HepG2 (cell line): ENCODE results near the gene LAIR1. TPM values are rescaled to one million over a fixed set of nuclear protein-coding genes. Genes with fewer than 3 reads are reported as not detected.

ENCODE experiments used
- ATAC-seq: fragments of 200-7000 bp; cut with Tn5 transposase; 3 replicates; pipeline ENCODE4 v1.9.1; 2020; ENCODE audit warnings: mild to moderate bottlenecking, moderate library complexity
- BruUV-seq: library from RNA; stranded (reverse); fragments of 400-500 nt; replicated peaks from 2 replicates; lab custom pipeline; 2021; lab: Mats Ljungman, UMichigan
- CTCF ChIA-PET: fragments of 300-600 bp; formaldehyde crosslinking; extraction: SDS; loops from one replicate; lab custom pipeline; 2021; ENCODE audit warnings: low total read pairs, inconsistent platforms, low intra/inter-chr PET ratio; lab: Yijun Ruan, JAX
- POLR2A ChIA-PET: fragments of 350-600 bp; sonication (Branson Sonifier 250); formaldehyde crosslinking; loops from one replicate; lab custom pipeline; 2020; ENCODE audit warnings: antibody characterized with exemption, inconsistent platforms; lab: Yijun Ruan, JAX
- DNase-seq: peaks from one replicate; pipeline ENCODE4 v3.0.0-alpha.2; 2015; ENCODE audit warnings: low spot score
- FAIRE-seq: peaks from 3 replicates; lab custom pipeline; 2011; peaks lifted over from hg19 to GRCh38; lab: Jason Lieb, UNC
- H2AFZ ChIP-seq: one replicate; pipeline ENCODE4 v1.6.1; 2011; ENCODE audit warnings: low read length, inconsistent platforms
- H3K27ac ChIP-seq: fragments of 300-600 bp; 3 replicates; pipeline ENCODE4 v1.8.0; 2011; ENCODE audit warnings: mixed run types, mild to moderate bottlenecking, mixed read lengths, low read length, inconsistent platforms; ENCODE audit not compliant: insufficient read depth; ENCODE audit errors: extremely low read length
- H3K27me3 ChIP-seq, 2 experiments: fragments of 200-600 bp in 1 of 2; 2 replicates in 1 of 2; 3 replicates in 1 of 2; pipeline versions ENCODE4 v1.6.0 to v1.8.0; 2011; ENCODE audit warnings: low read length in 2 of 2, mild to moderate bottlenecking in 2 of 2, moderate library complexity in 2 of 2, inconsistent platforms in 1 of 2; ENCODE audit not compliant: insufficient read depth in 2 of 2, control insufficient read depth in 1 of 2
- H3K36me3 ChIP-seq, 2 experiments: fragments of 200-600 bp in 1 of 2; replicated peaks in 1 of 2; 2 replicates in 1 of 2; 3 replicates in 1 of 2; pipeline versions ENCODE4 v1.5.1 to v1.8.0; 2011; ENCODE audit warnings: low read length in 2 of 2, inconsistent platforms in 1 of 2; ENCODE audit not compliant: insufficient read depth in 2 of 2, control insufficient read depth in 1 of 2
- H3K4me1 ChIP-seq: 2 replicates; pipeline ENCODE4 v1.5.1; 2012; ENCODE audit warnings: low read length, inconsistent platforms; ENCODE audit not compliant: insufficient read depth
- H3K4me2 ChIP-seq: 2 replicates; pipeline ENCODE4 v1.6.0; 2011; ENCODE audit warnings: low read depth, low read length, inconsistent platforms
- H3K4me3 ChIP-seq, 3 experiments: fragments of 200-600 bp in 1 of 3; sonication (generic), shearing (Covaris generic) in 1 of 3; replicated peaks in 1 of 3; 2 replicates each; pipeline ENCODE4 v1.5.1; 2011 to 2016; ENCODE audit warnings: low read length in 3 of 3, inconsistent platforms in 2 of 3, low read depth in 2 of 3, mild to moderate bottlenecking in 2 of 3, control low read depth in 1 of 3, mixed read lengths in 1 of 3; ENCODE audit not compliant: insufficient read depth in 1 of 3
- H3K79me2 ChIP-seq: one replicate; pipeline ENCODE4 v1.6.1; 2011; ENCODE audit warnings: low read length, inconsistent platforms; ENCODE audit not compliant: insufficient read depth
- H3K9ac ChIP-seq: 2 replicates; pipeline ENCODE4 v1.6.0; 2011; ENCODE audit warnings: mild to moderate bottlenecking, low read depth, low read length, inconsistent platforms; ENCODE audit not compliant: insufficient read depth
- H3K9me3 ChIP-seq: 2 replicates; pipeline ENCODE4 v1.5.1; 2012; ENCODE audit warnings: mild to moderate bottlenecking, low read length
- H4K20me1 ChIP-seq: 2 replicates; pipeline ENCODE4 v1.6.0; 2011; ENCODE audit warnings: inconsistent platforms, mild to moderate bottlenecking, low read length, moderate library complexity; ENCODE audit not compliant: insufficient read depth
- ATF7 ChIP-seq, 2 experiments: fragments of 450-650 bp in 1 of 2; sonication (generic) in 1 of 2; formaldehyde crosslinking in 1 of 2; IDR thresholded peaks; 2 replicates each; pipeline versions ENCODE4 v1.4.0 to v1.6.1; 2016 to 2020; ENCODE audit warnings: antibody characterized with exemption in 1 of 2, mild to moderate bottlenecking in 1 of 2, missing genetic modification reagents in 1 of 2
- HOXA9 ChIP-seq: sonication (generic); formaldehyde crosslinking; IDR thresholded peaks from 2 replicates; pipeline ENCODE4 v1.8.1; 2022; ENCODE audit warnings: missing genetic modification reagents, mild to moderate bottlenecking, moderate library complexity, borderline replicate concordance
- KAT8 ChIP-seq: IDR thresholded peaks from 2 replicates; pipeline ENCODE4 v1.6.1; 2016; ENCODE audit warnings: missing genetic modification reagents, missing compliant biosample characterization
- KDM1A ChIP-seq: IDR thresholded peaks from 2 replicates; pipeline ENCODE4 v1.6.1; 2016; ENCODE audit warnings: missing compliant biosample characterization
- MAF1 ChIP-seq: sonication (generic); formaldehyde crosslinking; IDR thresholded peaks from 2 replicates; pipeline ENCODE4 v1.5.0; 2020; ENCODE audit warnings: missing genetic modification reagents, borderline replicate concordance
- PHF8 ChIP-seq: sonication (generic); formaldehyde crosslinking; IDR thresholded peaks from 2 replicates; pipeline ENCODE4 v1.5.0; 2020; ENCODE audit warnings: missing genetic modification reagents
- PITX1 ChIP-seq: sonication (generic); formaldehyde crosslinking; IDR thresholded peaks from 2 replicates; pipeline ENCODE4 v1.5.1; 2020; ENCODE audit warnings: mild to moderate bottlenecking, missing genetic modification reagents
- POGK ChIP-seq: sonication (generic); formaldehyde crosslinking; conservative IDR thresholded peaks from 2 replicates; pipeline ENCODE4 v1.8.0; 2022; ENCODE audit warnings: mild to moderate bottlenecking, moderate library complexity, missing genetic modification reagents
- SP1 ChIP-seq, 2 experiments: fragments of 450-650 bp in 1 of 2; sonication (generic) in 1 of 2; formaldehyde crosslinking in 1 of 2; IDR thresholded peaks; 2 replicates each; pipeline versions ENCODE4 v1.4.0 to v1.6.1; 2016 to 2020; ENCODE audit warnings: missing genetic modification reagents in 1 of 2
- TBX3 ChIP-seq: fragments of 450-650 bp; IDR thresholded peaks from 2 replicates; pipeline ENCODE4 v1.6.1; 2017; ENCODE audit warnings: antibody characterized with exemption, mild to moderate bottlenecking, inconsistent platforms, borderline replicate concordance
- YY1 ChIP-seq: IDR thresholded peaks from 2 replicates; pipeline ENCODE4 v1.6.1; 2011; ENCODE audit warnings: low read length, low read depth, moderate library complexity, mild to moderate bottlenecking; ENCODE audit not compliant: insufficient read depth, insufficient replicate concordance
- ZBTB10 ChIP-seq: sonication (generic); formaldehyde crosslinking; IDR thresholded peaks from 2 replicates; pipeline ENCODE4 v1.4.0; 2020; ENCODE audit warnings: missing genetic modification reagents, borderline replicate concordance
- ZFP62 ChIP-seq: sonication (generic); formaldehyde crosslinking; IDR thresholded peaks from 2 replicates; pipeline ENCODE4 v1.4.0; 2020; ENCODE audit warnings: missing genetic modification reagents
- ZNF512B ChIP-seq: sonication (generic); formaldehyde crosslinking; IDR thresholded peaks from 2 replicates; pipeline ENCODE4 v1.5.1; 2020; ENCODE audit warnings: missing genetic modification reagents, mild to moderate bottlenecking, borderline replicate concordance
- ZNF572 ChIP-seq: sonication (generic); formaldehyde crosslinking; IDR thresholded peaks from 2 replicates; pipeline ENCODE4 v1.5.1; 2020; ENCODE audit warnings: mild to moderate bottlenecking, missing genetic modification reagents
- ZNF784 ChIP-seq: sonication (generic); formaldehyde crosslinking; IDR thresholded peaks from 2 replicates; pipeline ENCODE4 v1.5.1; 2020; ENCODE audit warnings: missing genetic modification reagents, mild to moderate bottlenecking, borderline replicate concordance
- WGBS: methylation state at CpG from one replicate; pipeline ENCODE4 v1.1.6; 2017; ENCODE audit warnings: low lambda C conversion rate; 5-methylcytosine and 5-hydroxymethylcytosine counted together
- in situ Hi-C: cut with HindIII; loops from 2 replicates; pipeline ENCODE4 v1.10.0; 2017; ENCODE audit warnings: low pct_unique_long_range_greater_than_20kb; ENCODE audit not compliant: extremely low pct_ligation_motif_present
- intact Hi-C: fragments of 100-400 bp; cut with micrococcal nuclease; formaldehyde crosslinking; loops from one replicate; pipeline ENCODE4 v1.10.0; 2022; ENCODE audit not compliant: unreplicated experiment
- polyA plus RNA-seq, 8 experiments: library from polyadenylated mRNA; depleted of rRNA in 3 of 8; stranded (reverse) in 7 of 8; unstranded in 1 of 8; fragments of >200 nt; fragmentation: Illumina TruSeq in 4 of 8; extraction: Trizol in 4 of 8; gene quantifications; 2 replicates each; pipeline versions ENCODE4 v1.2.1 to v1.2.3, GENCODE V29; 2011 to 2016; ENCODE audit warnings: low read depth in 4 of 8, missing spikeins in 1 of 8, mixed read lengths in 1 of 8; ENCODE audit not compliant: insufficient read depth in 1 of 8
- total RNA-seq, 5 experiments: library from RNA; depleted of rRNA; stranded (reverse); fragments of >200 nt; fragmentation: Illumina TruSeq; extraction: Trizol; gene quantifications; 2 replicates each; pipeline ENCODE4 v1.2.3, GENCODE V29; 2016; ENCODE audit warnings: low read depth in 1 of 5

Gene LAIR1
- total and polyA plus RNA-seq, 2 of the 13 experiments (the other 11 are each of a cell fraction or from before 2014, with no cell fraction given) = 0.75 to 1.2 TPM

- Histone ChIP-seq H3K4me1 (peaks cover 13% of the 10 kb centered on the region), H3K9ac (no peak overlapping the region), H3K9me3 (no peaks in the 10 kb centered on the region), H3K27ac (no peak overlapping the region), H2AFZ (no peak overlapping the region), H3K4me3 (no peak overlapping the region), H3K79me2 (no peaks in the 10 kb centered on the region), H3K36me3 (no peaks in the 10 kb centered on the region), H3K27me3 (peaks cover 0 to 26% of the 10 kb centered on the region in 2 experiments; a peak in 4 of 5 replicates), H3K4me2 (no peak overlapping the region), H4K20me1 (no peaks in the 10 kb centered on the region)
- POLR2A ChIA-PET = no interaction called here
- in situ Hi-C loops = no loop called here
- intact Hi-C loops = no loop called here
- no peak for ATAC-seq
- TF ChIP-seq HOXA9 (CRISPR knock-in tag) (no peak), ZBTB10 (CRISPR knock-in tag) (no peak), KAT8 (CRISPR knock-in tag) (no peak), TBX3 (no peak), YY1 (no peak), ZNF784 (no peak), POGK (no peak), PITX1 (CRISPR knock-in tag) (no peak), MAF1 (CRISPR knock-in tag) (no peak), SP1 (IDR thresholded peaks at IDR 0.05) (no peak), SP1 (CRISPR knock-in tag; IDR thresholded peaks at IDR 0.05) (no peak), ZFP62 (CRISPR knock-in tag) (no peak), ATF7 (IDR thresholded peaks at IDR 0.05) (no peak), ATF7 (CRISPR knock-in tag; IDR thresholded peaks at IDR 0.05) (no peak), ZNF512B (CRISPR knock-in tag) (no peak), KDM1A (CRISPR knock-in tag) (no peak), PHF8 (no peak), ZNF572 (no peak)
- DNase-seq = no peak
- no TSS peak for BruUV-seq
- no peak for FAIRE-seq
- CTCF ChIA-PET = interaction anchor here (2.1 kb wide), 1 partner anchor 64 kb away, joined by 13 read pairs; no protein-coding TSS in a partner anchor
- WGBS = 35% methylated on average over 4 of the region's 4 CpGs
Observed at GRCh38 chr19:54389553-54389952, 24.8 kb upstream of the LAIR1 start.
